ENCODE results near the gene GALNTL6. TPM values are rescaled to one million over a fixed set of nuclear protein-coding genes. Genes with fewer than 3 reads are reported as not detected.
"Not testable (repeated sequence)": the region's sequence is repeated elsewhere in the genome, so short reads cannot be mapped to it uniquely, and the experiment has no call there.

Gene GALNTL6
- total RNA-seq, 1 donor from 2014 or later, result not detected

- no peaks in the 10 kb centered on the region for H3K36me3 ChIP-seq
- no peaks in the 10 kb centered on the region for H3K9me3 ChIP-seq
- intact Hi-C loops (cut with DNase I), result no loop called here
- TF ChIP-seq CTCF (IDR thresholded peaks at IDR 0.05), result no peak
- no peaks in the 10 kb centered on the region for H3K4me1 ChIP-seq
- H3K27me3 ChIP-seq, result no peaks in the 10 kb centered on the region
- no peak overlapping the region for H3K27ac ChIP-seq
- DNase-seq (ENCODE audit: low spot score in 2 of 2), result no peak
- no peak overlapping the region for H3K4me3 ChIP-seq
Observed at GRCh38 chr4:172869621-172870268, 1056.5 kb downstream of the GALNTL6 start.

- intact Hi-C loops (cut with DNase I), result no loop called here
- Histone ChIP-seq H3K4me3 (no peak overlapping the region), H3K27ac (no peak overlapping the region), H3K36me3 (no peaks in the 10 kb centered on the region), H3K4me1 (no peaks in the 10 kb centered on the region), H3K9me3 (no peaks in the 10 kb centered on the region), H3K27me3 (no peaks in the 10 kb centered on the region)
- DNase-seq (ENCODE audit: low spot score in 2 of 2), result no peak
- no peak for TF ChIP-seq CTCF (IDR thresholded peaks at IDR 0.05)
Observed at GRCh38 chr4:172871381-172871780, 1058.2 kb downstream of the GALNTL6 start.

GRCh38 chr4:172874944-172875343 is 1061.7 kb downstream of the GALNTL6 start:
- H3K36me3 ChIP-seq, result no peaks in the 10 kb centered on the region
- intact Hi-C loops (cut with DNase I), result no loop called here
- no peaks in the 10 kb centered on the region for H3K27me3 ChIP-seq
- no peak overlapping the region for H3K4me3 ChIP-seq
- TF ChIP-seq CTCF (IDR thresholded peaks at IDR 0.05), result no peak
- DNase-seq (ENCODE audit: low spot score in 2 of 2), result no peak
- H3K4me1 ChIP-seq, result no peaks in the 10 kb centered on the region
- no peaks in the 10 kb centered on the region for H3K9me3 ChIP-seq
- H3K27ac ChIP-seq, result no peak overlapping the region

GRCh38 chr4:172876394-172876793 is 1063.2 kb downstream of the GALNTL6 start:
- Histone ChIP-seq H3K9me3 (no peaks in the 10 kb centered on the region), H3K4me3 (no peak overlapping the region), H3K36me3 (no peaks in the 10 kb centered on the region), H3K27me3 (no peaks in the 10 kb centered on the region), H3K27ac (no peak overlapping the region), H3K4me1 (no peaks in the 10 kb centered on the region)
- intact Hi-C loops (cut with DNase I), result no loop called here
- no peak for TF ChIP-seq CTCF (IDR thresholded peaks at IDR 0.05)
- DNase-seq (ENCODE audit: low spot score in 2 of 2), result no peak

GRCh38 chr4:172881645-172882044 is 1068.4 kb downstream of the GALNTL6 start:
- Histone ChIP-seq H3K27ac (no peak overlapping the region), H3K27me3 (no peaks in the 10 kb centered on the region), H3K4me3 (no peak overlapping the region), H3K36me3 (no peaks in the 10 kb centered on the region), H3K4me1 (no peaks in the 10 kb centered on the region), H3K9me3 (no peaks in the 10 kb centered on the region)
- DNase-seq (ENCODE audit: low spot score in 2 of 2), result no peak
- no peak for TF ChIP-seq CTCF (IDR thresholded peaks at IDR 0.05)
- intact Hi-C loops (cut with DNase I), result no loop called here

GRCh38 chr4:172887358-172887757 is 1074.2 kb downstream of the GALNTL6 start:
- H3K9me3 ChIP-seq; H3K27me3 ChIP-seq; H3K4me1 ChIP-seq; intact Hi-C loops (cut with DNase I); H3K36me3 ChIP-seq; DNase-seq (ENCODE audit: low spot score in 2 of 2); H3K4me3 ChIP-seq; H3K27ac ChIP-seq: not testable (repeated sequence)
